GM10248 (cell line): ENCODE measurements around the gene UBALD1.

Experiments used
- CTCF ChIA-PET: fragments of 300-600 bp; sonication (Branson Sonifier 250); formaldehyde crosslinking; extraction: SDS; loops from one replicate; lab custom pipeline; 2021; ENCODE audit warnings: antibody characterized with exemption; lab: Yijun Ruan, JAX
- POLR2A ChIA-PET: fragments of 350-650 bp; sonication (Branson Sonifier 250); formaldehyde crosslinking; extraction: SDS; loops from one replicate; lab custom pipeline; 2020; ENCODE audit warnings: antibody characterized with exemption; lab: Yijun Ruan, JAX
- DNase-seq: peaks from one replicate; pipeline ENCODE4 v3.0.0; 2012; ENCODE audit errors: extremely low spot score
- TF ChIP-seq, protein P1 (sequence below): IDR thresholded peaks from 2 replicates; pipeline ENCODE4 v1.5.1; 2012; ENCODE audit warnings: mild to moderate bottlenecking, low read depth; ENCODE audit errors: extremely low read depth, missing control alignments, control extremely low read depth

UBALD1 gene

DNA sequence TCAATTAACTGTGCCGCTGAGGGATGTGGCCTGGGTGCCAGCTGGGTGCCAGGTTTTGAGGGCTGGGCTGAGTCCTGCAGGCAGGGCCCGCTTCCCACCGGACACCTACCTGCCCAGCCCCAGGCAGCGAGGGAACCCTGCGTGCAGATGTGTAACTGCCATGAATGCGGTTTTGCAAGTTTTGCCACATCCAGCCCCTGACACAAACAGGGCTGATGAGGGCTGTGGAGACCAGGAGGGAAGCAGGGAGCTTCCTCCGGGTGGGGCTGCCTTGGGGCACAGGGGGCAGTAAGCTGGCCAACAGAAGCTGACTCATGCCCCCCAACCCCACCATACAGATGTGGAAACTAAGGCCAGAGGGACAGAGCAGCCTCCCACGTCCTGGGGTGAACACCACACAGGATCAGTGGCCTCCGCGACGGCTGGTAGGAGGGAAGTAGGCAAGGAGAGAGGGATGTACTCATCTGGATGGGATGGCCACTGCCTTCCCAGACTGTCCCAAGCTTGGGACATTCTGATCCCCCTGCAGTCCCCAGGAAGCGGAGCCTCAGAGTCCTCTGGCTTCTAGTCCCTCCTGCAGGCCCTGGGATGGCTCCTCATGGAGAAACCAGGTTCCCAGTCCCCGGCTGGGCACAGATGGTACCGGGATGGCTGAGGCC, 1.6 kb downstream of the UBALD1 start:
- TF ChIP-seq, protein P1, sequence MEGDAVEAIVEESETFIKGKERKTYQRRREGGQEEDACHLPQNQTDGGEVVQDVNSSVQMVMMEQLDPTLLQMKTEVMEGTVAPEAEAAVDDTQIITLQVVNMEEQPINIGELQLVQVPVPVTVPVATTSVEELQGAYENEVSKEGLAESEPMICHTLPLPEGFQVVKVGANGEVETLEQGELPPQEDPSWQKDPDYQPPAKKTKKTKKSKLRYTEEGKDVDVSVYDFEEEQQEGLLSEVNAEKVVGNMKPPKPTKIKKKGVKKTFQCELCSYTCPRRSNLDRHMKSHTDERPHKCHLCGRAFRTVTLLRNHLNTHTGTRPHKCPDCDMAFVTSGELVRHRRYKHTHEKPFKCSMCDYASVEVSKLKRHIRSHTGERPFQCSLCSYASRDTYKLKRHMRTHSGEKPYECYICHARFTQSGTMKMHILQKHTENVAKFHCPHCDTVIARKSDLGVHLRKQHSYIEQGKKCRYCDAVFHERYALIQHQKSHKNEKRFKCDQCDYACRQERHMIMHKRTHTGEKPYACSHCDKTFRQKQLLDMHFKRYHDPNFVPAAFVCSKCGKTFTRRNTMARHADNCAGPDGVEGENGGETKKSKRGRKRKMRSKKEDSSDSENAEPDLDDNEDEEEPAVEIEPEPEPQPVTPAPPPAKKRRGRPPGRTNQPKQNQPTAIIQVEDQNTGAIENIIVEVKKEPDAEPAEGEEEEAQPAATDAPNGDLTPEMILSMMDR, result no peak
- ChIA-PET POLR2A (no interaction called here), CTCF (interaction anchor here (1.0 to 8.7 kb wide), 2 partner anchors 12 to 18 kb away, joined by 3 to 60 read pairs; partner anchors contain the start of gene MGRN1)
- DNase-seq, result no peak

DNA sequence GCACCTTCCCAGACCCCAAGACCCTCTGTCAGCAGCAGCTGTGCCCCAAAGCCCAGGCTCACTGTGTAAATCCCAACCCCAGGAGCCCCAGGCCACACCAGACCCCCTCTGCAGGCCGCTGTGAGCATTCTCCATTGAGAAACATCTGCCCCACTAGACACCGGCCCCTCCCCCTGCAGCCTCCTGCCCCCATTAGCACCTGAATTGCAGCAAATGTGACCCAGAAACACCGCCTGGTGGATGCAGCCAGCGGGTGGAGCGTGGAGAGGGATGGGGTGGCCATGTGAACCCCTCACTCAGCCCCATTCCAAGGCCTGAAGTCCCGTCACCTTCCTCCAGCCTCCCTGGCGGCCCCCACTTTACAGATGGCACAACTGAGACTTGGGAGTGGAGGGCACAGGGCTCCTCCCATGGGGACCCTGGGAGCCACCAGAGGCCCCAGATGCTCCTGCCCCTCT, 2.2 kb downstream of the UBALD1 start:
- DNase-seq, result no peak
- ChIA-PET POLR2A (no interaction called here), CTCF (interaction anchor here (8.7 kb wide), 1 partner anchor 13 kb away, joined by 60 read pairs; the partner anchor contains the start of gene MGRN1)
- TF ChIP-seq, protein P1, result no peak

DNA sequence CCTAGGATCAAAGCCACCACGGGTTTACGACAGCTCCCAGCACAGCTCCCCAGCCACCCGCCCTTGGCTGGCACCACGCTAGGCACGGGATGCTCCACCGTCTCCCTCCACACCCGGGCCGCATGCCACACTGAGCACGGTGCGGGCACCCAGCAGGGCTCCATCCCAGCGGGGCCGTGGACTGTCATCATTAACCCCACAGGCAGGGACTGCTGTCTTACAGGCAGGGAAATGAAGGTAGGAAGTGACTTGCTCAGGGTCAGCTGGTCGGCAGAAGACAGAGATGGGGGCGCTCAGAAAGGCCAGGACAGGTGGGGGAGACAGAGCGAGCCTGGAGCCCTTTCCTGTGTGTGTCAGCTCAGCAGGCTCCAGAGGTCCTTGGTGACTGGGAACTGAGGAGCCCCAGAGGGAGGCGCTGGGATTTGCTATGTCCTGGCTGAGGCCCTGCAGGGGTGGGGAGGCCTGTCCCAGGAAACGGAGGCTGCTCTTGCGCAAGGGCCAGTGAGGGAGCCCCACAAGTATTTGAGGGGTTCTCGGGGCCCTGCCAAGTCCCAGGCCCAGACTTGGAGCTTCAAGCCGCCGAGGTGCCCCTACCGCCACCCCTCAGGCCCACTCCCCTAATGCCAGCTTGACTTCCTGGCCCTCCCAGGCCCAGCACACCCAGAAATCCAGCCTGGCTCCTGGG, 3.2 kb downstream of the UBALD1 start:
- CTCF ChIA-PET, result interaction anchor here (8.7 kb wide), 1 partner anchor 14 kb away, joined by 60 read pairs; the partner anchor contains the start of gene MGRN1
- TF ChIP-seq, protein P1, result no peak
- DNase-seq, result no peak
- POLR2A ChIA-PET, result interaction anchor here (0.5 kb wide), 1 partner anchor 197 kb away, joined by 3 read pairs; no protein-coding TSS in a partner anchor

DNA sequence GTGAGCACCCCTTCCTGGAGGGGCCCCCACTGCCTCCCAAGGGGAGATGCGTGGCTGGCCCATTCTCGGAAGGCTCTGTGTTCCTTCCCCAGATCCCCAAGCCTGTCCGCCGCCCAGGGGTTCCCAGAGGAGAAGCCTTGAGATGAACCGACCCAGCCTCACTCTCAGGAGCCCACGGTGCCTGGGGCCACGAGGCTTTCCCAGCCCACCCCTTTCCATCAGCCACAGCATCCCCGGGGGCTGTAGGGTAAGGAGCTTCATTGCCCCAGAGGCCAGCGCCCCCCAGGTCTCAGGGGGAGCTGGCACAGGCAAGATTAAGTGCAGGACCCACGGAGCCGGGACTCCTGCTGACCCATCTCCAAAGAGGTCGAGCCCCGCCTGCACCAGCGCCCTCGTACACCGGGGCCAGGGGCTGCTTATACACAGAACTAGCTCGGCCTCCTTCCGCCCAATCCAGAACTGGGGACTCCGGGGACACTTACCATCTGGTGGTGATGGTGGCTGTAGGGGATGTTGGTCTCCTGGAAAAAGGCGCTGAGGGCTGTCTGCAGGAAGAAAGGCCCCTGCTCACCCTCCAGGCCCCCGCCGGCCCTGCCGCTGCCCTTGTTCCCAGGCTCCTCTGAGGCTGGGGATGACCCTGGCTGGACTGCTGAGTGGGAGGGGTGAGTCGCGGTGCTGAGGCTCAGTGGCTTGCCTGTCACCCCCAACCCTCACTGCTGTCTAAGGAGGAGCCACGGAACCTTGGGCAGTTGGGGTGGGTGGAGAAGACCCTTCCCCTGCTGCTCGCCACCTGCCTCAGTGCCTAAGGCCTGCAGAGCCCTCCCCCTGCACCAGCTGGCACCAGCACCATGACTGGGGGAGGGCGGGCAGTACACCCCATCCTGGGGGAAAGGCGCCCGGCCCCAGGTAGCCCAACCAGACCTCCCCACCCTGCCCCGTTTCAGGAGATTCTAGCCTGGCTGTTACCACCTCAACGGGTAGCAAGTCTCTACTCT, 4.4 kb downstream of the UBALD1 start:
- ChIA-PET CTCF (interaction anchor here (8.7 kb wide), 1 partner anchor 15 kb away, joined by 60 read pairs; the partner anchor contains the start of gene MGRN1), POLR2A (no interaction called here)
- TF ChIP-seq, protein P1, result no peak
- DNase-seq, result no peak

DNA sequence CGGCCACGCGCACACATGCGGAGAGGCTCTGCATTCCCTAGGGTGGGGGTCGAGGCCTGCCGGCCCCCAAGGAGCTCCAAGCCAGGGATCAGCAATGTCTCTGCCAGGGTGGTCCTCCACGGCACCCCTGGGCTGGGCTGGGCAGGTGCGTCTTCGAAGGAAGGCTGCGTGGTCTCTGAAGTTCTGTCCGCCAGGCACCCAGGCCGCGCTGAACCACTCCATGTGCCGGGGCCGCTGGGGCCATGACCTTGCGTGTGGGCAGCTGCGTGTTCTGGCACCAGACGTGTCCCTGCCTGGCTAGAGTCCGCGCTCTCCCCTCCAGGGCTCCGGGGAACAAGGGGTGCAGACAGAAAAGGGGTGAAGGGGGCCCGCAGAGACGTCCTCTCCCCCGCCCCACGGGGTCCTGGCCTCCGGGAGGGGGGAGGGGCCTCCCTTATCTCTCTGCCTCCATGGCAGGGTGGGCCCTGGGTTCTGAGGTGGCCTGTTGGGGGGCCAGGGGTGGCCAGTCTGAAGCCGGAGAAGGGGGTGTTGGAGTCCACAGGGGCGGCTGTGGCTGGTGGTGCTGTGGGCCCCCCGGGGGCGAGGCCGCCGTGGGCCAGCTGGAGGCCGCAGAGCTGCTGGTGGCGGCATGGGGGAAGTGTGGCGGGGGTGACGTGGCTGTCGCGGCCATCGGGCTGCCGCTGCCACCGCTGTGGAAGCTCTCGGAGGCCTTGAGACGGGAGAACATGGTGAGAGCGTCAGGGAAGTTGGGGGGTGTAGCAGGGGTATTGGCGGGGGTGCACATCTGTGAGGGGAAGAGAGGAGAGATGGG, 5.3 kb downstream of the UBALD1 start:
- TF ChIP-seq, protein P1, result no peak
- POLR2A ChIA-PET, result no interaction called here
- no peak for DNase-seq
- CTCF ChIA-PET, result interaction anchor here (8.7 kb wide), 1 partner anchor 16 kb away, joined by 60 read pairs; the partner anchor contains the start of gene MGRN1
